Measurements from ENCODE around the gene RABAC1.

DNA sequence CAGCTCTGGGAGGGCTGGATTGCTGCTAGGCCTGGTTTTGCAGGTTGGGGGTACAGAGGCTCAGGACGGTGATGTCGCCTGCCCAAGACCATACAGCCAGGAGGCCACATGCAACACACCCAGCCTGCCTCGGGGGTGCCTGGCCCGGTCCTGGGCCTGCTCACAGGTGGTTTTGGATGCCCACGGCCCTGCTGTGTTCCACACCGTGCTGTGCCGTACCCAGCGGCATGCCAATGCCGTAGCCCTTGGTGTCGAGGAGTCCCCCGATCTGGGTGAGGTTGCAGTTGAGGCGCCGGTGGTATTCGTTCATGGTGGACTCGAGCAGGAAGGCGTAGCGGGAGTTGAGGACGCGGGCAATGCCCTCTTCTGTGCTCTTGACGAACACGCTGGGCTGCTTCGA lies 46.4 kb upstream of the RABAC1 start:
- TF ChIP-seq, protein P1, sequence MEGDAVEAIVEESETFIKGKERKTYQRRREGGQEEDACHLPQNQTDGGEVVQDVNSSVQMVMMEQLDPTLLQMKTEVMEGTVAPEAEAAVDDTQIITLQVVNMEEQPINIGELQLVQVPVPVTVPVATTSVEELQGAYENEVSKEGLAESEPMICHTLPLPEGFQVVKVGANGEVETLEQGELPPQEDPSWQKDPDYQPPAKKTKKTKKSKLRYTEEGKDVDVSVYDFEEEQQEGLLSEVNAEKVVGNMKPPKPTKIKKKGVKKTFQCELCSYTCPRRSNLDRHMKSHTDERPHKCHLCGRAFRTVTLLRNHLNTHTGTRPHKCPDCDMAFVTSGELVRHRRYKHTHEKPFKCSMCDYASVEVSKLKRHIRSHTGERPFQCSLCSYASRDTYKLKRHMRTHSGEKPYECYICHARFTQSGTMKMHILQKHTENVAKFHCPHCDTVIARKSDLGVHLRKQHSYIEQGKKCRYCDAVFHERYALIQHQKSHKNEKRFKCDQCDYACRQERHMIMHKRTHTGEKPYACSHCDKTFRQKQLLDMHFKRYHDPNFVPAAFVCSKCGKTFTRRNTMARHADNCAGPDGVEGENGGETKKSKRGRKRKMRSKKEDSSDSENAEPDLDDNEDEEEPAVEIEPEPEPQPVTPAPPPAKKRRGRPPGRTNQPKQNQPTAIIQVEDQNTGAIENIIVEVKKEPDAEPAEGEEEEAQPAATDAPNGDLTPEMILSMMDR (IDR thresholded peaks at IDR 0.05; ENCODE audit: low read length), result no peak
- no peak for TF ChIP-seq EZH2 (IDR thresholded peaks at IDR 0.05; ENCODE audit: borderline replicate concordance, low read length)

All from OCI-LY1 (cell line).